ENCODE data around the gene ADGRG6.
"Not testable (repeated sequence)": the region's sequence is repeated elsewhere in the genome, so short reads cannot be mapped to it uniquely, and the experiment has no call there.

DNA sequence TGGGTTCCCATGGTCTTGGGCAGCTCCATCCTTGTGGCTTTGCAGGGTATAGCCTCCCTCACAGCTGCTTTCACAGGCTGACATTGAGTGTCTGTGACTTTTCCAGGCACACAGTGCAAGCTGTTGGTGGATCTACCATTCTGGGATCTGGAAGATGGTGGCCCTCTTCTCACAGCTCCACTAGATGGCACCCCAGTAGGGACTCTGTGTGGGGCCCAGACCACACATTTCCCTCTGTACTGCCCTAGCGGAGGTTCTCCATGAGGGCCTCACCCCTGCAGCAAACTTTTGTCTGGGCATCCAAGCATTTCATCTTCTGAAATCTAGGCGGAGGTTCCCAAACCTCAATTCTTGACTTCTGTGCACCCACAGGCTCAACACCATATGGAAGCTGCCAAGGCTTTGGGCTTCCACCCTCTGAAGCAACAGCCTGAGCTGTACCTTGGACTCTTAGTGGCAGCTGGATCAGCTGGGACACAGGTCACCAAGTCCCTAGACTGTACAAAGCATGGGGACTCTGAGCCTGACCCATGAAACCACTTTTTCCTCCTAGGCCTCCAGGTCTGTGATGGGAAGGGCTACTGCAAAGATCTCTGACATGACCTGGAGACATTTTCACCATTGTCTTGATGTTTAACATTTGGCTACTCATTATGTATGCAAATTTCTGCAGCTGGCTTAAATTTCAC is 124.8 kb downstream of the ADGRG6 start:
- TF ChIP-seq CTCF (conservative IDR thresholded peaks at IDR 0.05 in 1 of 2, IDR thresholded peaks at IDR 0.05 in 1 of 2; ENCODE audit: low read depth in 1 of 2, low read length in 2 of 2); EZH2 (IDR thresholded peaks at IDR 0.05; ENCODE audit: low read length, missing control alignments): not testable (repeated sequence)
